GM13976 (cell line): Measurements from ENCODE around the gene HSPA4.
"Not testable (repeated sequence)": the region's sequence is repeated elsewhere in the genome, so short reads cannot be mapped to it uniquely, and the experiment has no call there.

ENCODE experiments used
- DNase-seq: peaks from one replicate; pipeline ENCODE4 v3.0.0; 2012; ENCODE audit warnings: low spot score
- CTCF ChIP-seq: IDR thresholded peaks from 2 replicates; pipeline ENCODE4 v1.5.1; 2012; ENCODE audit warnings: borderline replicate concordance, mild to moderate bottlenecking; ENCODE audit not compliant: insufficient read depth; ENCODE audit errors: extremely low read depth, missing control alignments, control extremely low read depth
- in situ Hi-C: fragments of 300-500 bp; cut with MboI; formaldehyde crosslinking; loops from one replicate; pipeline ENCODE4 v1.12.0; 2022; ENCODE audit warnings: low sequenced_read_pairs, mixed read lengths, inconsistent platforms; ENCODE audit not compliant: unreplicated experiment

Gene HSPA4

DNA sequence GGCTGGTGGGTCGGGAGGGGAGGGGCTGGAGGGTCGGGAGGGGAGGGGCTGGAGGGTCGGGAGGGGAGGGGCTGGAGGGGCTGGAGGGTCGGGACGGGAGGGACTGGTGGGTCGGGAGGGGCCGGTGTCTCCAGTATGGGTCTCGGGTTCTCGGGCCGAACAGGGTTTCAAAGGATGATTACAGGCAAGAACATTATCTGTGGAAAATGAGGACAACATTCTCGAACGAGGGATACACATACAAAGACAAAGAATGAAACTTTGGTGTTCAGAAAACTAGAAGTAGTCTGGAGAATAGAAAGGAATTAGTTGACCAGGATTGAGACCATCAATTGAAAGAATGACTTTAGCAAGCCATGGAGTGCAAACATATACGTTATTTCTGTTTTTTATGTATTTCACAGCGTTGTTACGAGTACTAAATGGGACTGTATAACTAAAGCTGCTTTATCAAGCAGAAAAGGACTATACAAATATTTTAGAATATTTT is 25.1 kb upstream of the HSPA4 start:
- TF ChIP-seq CTCF, result no peak
- in situ Hi-C loops, result no loop called here
- no peak for DNase-seq

DNA sequence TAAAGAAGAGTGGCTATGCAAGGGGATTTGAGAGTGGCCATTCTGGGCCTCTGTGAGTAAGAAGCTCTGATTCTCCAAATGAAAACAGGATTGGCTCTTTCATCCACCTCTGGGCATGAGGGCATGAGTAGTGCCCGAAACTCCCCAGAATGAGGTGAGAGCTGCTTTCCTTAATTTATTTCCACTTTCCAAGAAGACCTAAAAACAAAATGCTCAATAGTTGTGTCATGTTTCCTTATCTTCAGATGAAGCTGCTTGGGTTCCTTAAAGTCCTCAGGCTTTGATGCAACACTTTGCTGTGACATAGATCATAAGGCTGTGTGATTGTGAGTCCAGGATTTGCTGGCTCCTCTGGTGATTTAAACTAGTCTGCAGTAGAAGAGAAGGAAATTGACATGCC is 22.4 kb upstream of the HSPA4 start:
- DNase-seq, result no peak
- in situ Hi-C loops, result no loop called here

GRCh38 chr5:133030343-133031005 is 21.3 kb upstream of the HSPA4 start:
- no peak for DNase-seq
- TF ChIP-seq CTCF, result no peak
- in situ Hi-C loops, result no loop called here

More for the DNA sequence above, 22.4 kb upstream of the HSPA4 start:
- no peak for TF ChIP-seq CTCF

DNA sequence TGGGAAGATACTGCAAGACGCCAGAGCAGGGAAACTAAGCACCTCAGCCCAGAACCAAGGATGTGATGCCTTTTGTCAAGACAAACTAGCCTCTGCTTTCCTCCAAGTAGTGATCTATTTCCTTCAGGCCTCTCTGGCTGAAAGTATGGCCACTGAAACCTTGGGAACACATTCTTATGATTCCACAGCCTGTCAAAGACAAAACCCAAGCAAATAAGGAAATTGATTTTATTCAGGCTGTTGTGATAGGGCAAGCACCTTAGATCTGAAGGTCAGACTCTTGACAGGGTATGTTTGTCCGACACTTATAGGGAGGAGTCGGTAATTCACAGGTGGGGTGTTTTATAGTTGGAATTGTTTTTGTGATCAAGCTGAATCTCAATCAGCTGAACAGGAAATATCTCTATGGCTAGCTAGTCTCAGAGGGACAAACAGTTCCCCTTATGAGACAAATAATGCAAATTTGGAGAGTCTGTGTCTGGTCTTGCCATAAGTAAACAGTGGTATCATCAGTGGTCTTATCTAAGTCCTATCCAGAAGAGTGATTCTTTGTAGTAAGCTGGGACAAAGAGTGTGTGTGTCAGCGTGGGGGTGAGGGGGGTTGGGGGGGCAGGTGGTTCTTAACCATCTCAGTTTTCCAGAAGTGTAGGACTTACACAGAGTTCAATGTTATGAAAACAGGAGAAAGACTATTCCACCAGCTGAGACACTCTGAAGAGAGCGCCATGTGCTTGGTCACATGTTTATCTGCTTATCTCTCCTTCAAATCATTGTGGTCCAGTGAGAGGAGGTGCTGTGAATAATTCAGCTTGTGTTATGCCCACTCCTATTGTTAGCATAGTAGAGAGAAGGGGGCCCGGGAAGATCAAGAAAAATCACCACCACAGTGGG is 18.7 kb upstream of the HSPA4 start:
- in situ Hi-C loops, result no loop called here
- peak; percentile 41 for DNase-seq
- no peak for TF ChIP-seq CTCF

- no peak for TF ChIP-seq CTCF
- no peak for DNase-seq
- in situ Hi-C loops, result no loop called here
These were observed 17.7 kb upstream of the HSPA4 start for GRCh38 chr5:133034064-133034463.

- TF ChIP-seq CTCF, result no peak
- in situ Hi-C loops, result no loop called here
- DNase-seq, result no peak
These were observed 16.6 kb upstream of the HSPA4 start for GRCh38 chr5:133035224-133035623.

DNA sequence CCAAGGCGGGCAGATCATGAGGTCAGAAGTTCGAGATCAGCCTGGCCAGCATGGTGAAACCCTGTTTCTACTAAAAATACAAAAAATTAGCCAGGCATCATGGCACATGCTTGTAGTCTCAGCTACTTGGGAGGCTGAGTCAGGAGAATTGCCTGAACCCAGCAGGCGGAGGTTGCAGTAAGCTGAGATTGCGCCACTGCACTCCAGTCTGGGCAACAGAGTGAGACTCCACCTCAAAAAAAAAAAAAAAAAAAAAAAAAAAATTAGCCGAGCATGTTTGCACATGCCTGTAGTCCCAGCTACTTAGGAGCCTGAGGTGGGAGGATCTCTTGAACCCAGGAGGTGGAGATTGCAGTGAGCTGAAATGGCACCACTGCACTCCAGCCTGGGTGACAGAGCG is 15.1 kb upstream of the HSPA4 start:
- DNase-seq, in situ Hi-C loops: not testable (repeated sequence)
